GM19238 (cell line): ENCODE data around the gene GNPDA2.

ENCODE experiments used
- DNase-seq: peaks from one replicate; pipeline ENCODE4 v3.0.0; 2011; ENCODE audit warnings: low spot score; ENCODE audit not compliant: insufficient read length

GNPDA2 gene

DNA sequence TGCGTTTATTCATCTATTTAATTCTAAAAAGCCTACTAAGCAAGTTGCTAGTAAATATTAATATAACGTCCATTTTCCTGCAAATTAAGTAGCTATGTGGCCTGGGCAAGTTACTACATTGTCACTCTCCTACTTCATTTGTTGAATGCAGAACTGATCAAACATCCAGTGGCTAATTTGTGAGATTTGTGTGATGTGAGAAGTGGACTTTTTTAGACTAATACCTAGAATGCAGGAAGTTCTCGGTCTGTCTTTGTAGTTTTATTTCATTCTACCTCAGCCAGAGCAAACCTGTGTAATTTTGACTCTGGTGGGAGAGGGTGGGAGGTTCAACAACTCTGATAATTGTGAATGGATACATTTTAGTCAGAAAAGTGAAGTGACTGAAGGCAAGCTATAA lies 47.3 kb downstream of the GNPDA2 start:
- DNase-seq: no peak

DNA sequence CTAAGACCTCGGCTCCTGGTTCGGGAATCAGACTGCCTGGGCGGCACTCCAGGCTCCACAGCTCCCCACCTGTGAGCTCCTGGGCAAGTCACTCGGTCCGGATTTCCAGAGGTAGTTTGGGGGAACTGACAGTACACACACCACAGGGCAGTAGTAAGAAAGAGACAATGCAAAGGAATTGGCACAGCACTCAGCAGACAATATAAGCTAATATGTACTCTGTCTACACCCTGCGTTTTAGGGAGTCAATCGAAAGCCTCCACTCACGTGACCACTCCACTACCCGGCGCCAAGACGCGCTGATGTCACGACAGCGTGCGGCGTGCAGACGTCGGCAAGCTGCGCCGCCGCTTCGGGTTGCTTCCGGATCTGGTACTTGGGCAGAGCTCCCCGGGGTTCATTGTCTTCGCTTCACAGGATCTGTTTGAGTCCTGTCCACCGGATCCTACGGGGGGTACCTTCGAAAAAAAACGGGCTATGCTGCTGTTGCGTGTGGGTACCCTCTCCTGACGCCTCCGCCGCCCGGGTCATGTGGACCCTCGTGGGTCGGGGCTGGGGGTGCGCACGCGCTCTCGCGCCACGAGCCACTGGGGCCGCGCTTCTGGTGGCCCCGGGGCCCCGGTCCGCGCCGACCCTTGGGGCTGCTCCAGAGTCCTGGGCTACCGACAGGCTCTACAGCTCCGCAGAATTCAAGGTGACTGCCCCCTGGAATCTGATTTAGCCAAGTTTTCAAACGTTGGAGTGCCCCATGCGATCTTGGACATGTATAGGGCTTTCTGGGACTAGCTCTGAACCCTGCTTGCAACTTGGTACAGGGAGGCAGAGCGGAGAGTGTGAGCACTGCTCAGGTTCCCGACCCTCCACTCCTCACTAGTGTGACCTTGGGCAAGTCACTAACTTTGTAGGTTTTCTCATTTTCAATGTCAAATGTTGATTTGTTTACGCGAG lies 48.0 kb downstream of the GNPDA2 start, which contains the start of gene GUF1:
TSS of gene GUF1 (plus strand) at position 327 of the 948 bp plus-strand sequence. CDS start at position 530, 203 bp downstream.
- peak; percentile 70 for DNase-seq

DNA sequence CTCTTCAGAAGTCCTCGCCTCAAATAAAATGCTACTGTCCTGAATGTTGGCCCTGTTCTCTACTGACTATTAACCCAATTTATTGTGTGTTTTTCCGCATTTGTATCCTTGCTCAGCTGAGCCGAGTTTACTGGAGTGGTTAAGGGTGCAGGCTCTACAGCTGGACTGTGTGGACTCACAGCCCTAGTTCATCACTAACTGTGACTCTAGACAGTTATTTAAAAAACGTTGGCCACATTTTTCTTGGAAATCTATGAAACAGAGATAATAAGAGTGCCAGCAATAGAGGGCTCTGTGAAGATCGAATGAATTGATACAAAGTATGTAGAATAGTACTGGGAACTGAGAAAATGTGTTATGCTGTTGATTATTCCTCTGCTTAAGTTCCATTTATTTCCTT lies 51.0 kb downstream of the GNPDA2 start:
- DNase-seq: no peak

GRCh38 chr4:44674471-44674870 lies 51.9 kb downstream of the GNPDA2 start:
- no peak for DNase-seq

GRCh38 chr4:44671636-44672035 lies 54.7 kb downstream of the GNPDA2 start:
- DNase-seq: no peak

DNA sequence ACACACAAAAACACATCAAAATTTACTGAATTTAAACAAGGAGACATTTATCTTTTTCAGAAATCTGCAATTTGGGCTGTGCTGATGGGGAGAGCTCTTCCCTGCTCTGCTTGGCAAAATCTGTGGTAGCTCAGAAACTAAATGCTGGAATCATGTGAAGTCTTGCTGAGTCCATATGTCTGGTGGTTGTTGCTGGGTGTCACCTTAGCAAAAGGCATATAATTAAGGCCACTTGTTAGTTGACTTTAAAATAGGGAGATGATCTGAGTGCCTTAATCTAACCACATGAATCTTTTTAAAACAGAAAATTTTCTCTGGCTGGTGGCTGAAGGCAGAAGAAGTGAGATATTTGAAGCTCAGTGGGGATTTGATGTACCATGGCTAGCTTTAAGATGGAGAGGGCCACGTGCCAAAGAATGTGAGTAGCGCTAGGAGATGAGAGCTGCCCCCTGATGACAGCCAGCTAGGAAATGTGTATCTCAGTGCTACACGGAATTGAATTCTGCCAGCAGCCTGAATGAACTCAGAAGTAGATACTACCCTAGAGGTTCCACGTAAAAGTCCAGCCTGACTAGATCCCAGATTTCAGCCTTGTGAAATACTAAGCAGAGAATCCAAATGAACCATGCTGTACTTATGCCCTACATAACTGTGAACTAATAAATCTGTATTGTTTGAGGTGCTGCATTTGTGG lies 55.7 kb downstream of the GNPDA2 start:
- no peak for DNase-seq

GRCh38 chr4:44668526-44668925 lies 57.8 kb downstream of the GNPDA2 start:
- DNase-seq: no peak

DNA sequence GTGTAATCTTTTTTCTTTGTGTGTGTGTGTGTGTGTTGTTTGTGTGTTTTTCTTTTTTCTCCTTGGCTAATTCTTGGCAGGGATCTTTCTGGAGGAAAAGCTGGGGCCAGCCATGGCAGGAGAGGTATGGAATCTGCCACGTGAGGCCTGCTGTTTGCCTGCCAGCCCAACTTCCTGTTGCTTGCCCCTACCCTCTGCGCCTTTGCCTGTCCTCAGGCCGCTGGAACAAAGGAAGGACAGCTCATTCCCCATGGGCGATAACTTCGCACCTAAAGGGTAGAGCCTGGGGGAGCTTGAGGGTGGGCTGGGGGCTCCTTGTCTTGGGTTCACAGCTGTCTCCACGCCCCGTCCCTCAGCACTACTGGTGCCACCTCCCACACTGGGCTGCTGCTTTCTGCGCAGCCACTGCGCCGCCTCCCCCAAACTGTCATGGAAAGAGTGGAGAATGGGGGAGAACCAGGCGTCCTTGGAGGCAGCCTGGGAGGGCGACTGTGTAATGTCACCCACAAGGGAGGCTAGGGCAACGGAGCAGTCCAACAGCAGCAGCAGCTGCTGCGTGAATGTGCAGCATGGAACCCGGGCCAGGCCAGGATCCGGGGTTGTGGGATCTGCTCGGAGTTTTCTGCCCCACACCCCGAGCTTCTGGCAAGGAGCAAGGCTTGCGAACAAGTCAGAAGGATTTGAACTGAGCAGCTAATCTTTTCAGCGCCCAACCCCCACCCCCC lies 62.7 kb downstream of the GNPDA2 start:
- DNase-seq: no peak

DNA sequence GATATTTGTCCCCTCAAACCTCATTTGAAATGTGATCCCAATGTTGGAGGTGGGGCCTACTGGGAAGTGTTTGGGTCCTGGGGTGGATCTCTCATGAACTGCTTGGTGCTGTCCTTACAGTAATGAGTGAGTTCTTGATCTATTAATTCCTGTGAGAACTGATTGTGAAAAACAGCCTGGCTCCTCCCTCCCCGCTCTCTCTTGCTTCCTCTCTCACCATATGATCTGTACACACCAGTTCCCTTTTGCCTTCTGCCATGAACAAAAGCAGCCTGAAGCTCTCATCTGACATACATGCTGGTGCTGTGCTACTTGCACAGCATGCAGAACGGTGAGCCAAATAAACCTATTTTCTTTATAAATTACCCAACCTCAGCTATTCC lies 63.7 kb downstream of the GNPDA2 start:
- DNase-seq: no peak

GRCh38 chr4:44661940-44662622 lies 64.3 kb downstream of the GNPDA2 start:
- DNase-seq: no peak

GRCh38 chr4:44660396-44660795 lies 66.0 kb downstream of the GNPDA2 start:
- DNase-seq: no peak

DNA sequence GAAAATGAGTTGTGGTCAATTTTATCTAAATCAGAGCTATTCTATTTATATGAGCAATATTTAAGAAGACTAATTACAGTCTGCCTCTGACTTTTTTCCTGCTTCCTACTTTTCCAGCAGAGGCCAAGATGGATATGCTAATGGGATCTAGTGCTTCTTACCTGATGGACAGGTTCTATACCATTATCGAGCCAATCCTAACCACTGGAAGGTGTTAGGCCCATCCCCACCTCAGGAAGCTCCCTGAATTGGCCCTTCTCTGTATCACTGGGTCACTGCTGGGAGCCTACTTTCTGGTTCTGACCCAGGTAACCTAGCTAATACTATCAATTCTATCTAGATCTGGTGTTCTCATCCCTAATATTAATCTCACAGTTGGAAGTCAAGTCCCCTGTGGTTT lies 74.4 kb downstream of the GNPDA2 start:
- DNase-seq: no peak
